ENCODE measurements around the gene ANKIB1. TPM values are rescaled to one million over a fixed set of nuclear protein-coding genes. Genes with fewer than 3 reads are reported as not detected.
A peak's percentile ranks its signal among the peaks of the same experiment; 100 is the strongest.

Gene ANKIB1
- total RNA-seq, 3 donors from 2014 or later (not counting 1 experiment from before 2014, with no cell fraction given): 70.6 to 90.2 (median 86.6) TPM

- peak within 1 kb of the TSS; percentile 90 to 98 for H3K27ac Mint-ChIP-seq
- peak within 1 kb of the TSS; percentile 93 for H3K4me3 Mint-ChIP-seq
- no peaks in the 10 kb centered on the region for H3K9me3 ChIP-seq (ENCODE audit: control insufficient read depth, insufficient read depth, low read length)
- H3K27me3 ChIP-seq (ENCODE audit: control insufficient read depth, insufficient read depth, low read length): no peaks in the 10 kb centered on the region
- TF ChIP-seq, protein P1, sequence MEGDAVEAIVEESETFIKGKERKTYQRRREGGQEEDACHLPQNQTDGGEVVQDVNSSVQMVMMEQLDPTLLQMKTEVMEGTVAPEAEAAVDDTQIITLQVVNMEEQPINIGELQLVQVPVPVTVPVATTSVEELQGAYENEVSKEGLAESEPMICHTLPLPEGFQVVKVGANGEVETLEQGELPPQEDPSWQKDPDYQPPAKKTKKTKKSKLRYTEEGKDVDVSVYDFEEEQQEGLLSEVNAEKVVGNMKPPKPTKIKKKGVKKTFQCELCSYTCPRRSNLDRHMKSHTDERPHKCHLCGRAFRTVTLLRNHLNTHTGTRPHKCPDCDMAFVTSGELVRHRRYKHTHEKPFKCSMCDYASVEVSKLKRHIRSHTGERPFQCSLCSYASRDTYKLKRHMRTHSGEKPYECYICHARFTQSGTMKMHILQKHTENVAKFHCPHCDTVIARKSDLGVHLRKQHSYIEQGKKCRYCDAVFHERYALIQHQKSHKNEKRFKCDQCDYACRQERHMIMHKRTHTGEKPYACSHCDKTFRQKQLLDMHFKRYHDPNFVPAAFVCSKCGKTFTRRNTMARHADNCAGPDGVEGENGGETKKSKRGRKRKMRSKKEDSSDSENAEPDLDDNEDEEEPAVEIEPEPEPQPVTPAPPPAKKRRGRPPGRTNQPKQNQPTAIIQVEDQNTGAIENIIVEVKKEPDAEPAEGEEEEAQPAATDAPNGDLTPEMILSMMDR (IDR thresholded peaks at IDR 0.05): peak; percentile 29
- H3K4me3 ChIP-seq (ENCODE audit: low read length): peak within 1 kb of the TSS; percentile 92
- intact Hi-C loops (cut with micrococcal nuclease): loop anchor here (1.0 to 10.0 kb wide), 10 partner anchors 23 to 1990 kb away; partner anchors contain the start of genes AKAP9, ANKIB1, CYP51A1 and KRIT1
- H3K4me1 Mint-ChIP-seq: peaks cover 6 to 9% of the 10 kb centered on the region in 2 donors
- WGBS (ENCODE audit: insufficient coverage): under 1% methylated on average over 87 of the region's 87 CpGs
- DNase-seq (peak; percentile 80 to 91), ATAC-seq (peak; percentile 84 to 94 (median 89))
- peak within 1 kb of the TSS; percentile 97 for H3K27ac ChIP-seq (ENCODE audit: low read length)
- H3K36me3 ChIP-seq (ENCODE audit: control insufficient read depth, insufficient read depth, low read length): peaks cover 27% of the 10 kb centered on the region
- H3K9me3 Mint-ChIP-seq: no peaks in the 10 kb centered on the region
- H3K4me1 ChIP-seq (ENCODE audit: control insufficient read depth, insufficient read depth, low read length): peaks cover 6% of the 10 kb centered on the region
- H3K36me3 Mint-ChIP-seq: peaks cover 7% of the 10 kb centered on the region
- H3K27me3 Mint-ChIP-seq (ENCODE audit: low read depth in 2 of 2): no peaks in the 10 kb centered on the region
Measured at GRCh38 chr7:92447345-92448204, 201.8 kb downstream of the ANKIB1 start, which contains the start of gene GATAD1. GATAD1 (plus strand) TSS chr7:92447482; CDS start chr7:92447730, 248 bp downstream.

DNA sequence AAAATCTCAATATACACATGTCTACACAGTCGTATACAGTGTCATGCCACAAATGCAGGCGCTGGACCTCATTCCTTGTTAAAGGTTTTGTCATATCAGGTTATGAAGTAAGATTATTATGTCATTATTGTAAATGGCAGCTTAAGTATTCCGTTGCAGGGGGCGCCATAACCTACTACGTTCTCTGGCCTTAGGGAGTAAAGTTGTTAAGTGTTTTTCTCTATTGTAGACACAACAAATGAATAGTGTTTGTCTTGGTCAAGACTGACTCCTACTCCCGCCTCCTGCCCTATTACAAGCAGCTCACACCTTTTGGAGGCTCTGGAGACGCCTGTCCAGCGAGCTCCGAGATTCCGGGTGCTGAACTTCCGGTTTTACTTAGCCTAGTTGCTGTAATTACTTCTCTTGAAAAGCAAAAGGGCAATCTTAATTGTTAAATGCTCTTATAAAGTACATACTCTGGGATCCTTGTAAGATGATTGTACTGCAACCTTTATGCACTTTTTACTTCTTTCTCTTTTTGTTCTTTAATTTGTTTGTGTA lies 202.5 kb downstream of the ANKIB1 start:
- peaks cover 9% of the 10 kb centered on the region in 2 donors for H3K4me1 Mint-ChIP-seq
- H3K27me3 ChIP-seq (ENCODE audit: control insufficient read depth, insufficient read depth, low read length): no peaks in the 10 kb centered on the region
- TF ChIP-seq, protein P1 (IDR thresholded peaks at IDR 0.05): peak; percentile 31
- H3K9me3 ChIP-seq (ENCODE audit: control insufficient read depth, insufficient read depth, low read length): no peaks in the 10 kb centered on the region
- 0% methylated on average over 11 of the region's 11 CpGs for WGBS (ENCODE audit: insufficient coverage)
- peaks cover 7% of the 10 kb centered on the region for H3K36me3 Mint-ChIP-seq
- ATAC-seq (peak; percentile 56 to 59 (median 57)), DNase-seq (peak; percentile 44 to 84)
- peak overlapping the region; percentile 93 for H3K4me3 Mint-ChIP-seq
- intact Hi-C loops (cut with micrococcal nuclease): loop anchor here (1.0 to 10.0 kb wide), 7 partner anchors 80 to 1991 kb away; partner anchors contain the start of genes AKAP9, CYP51A1, MTERF1 and PEX1
- H3K27me3 Mint-ChIP-seq (ENCODE audit: low read depth in 2 of 2): no peaks in the 10 kb centered on the region
- peak overlapping the region; percentile 92 for H3K4me3 ChIP-seq (ENCODE audit: low read length)
- no peaks in the 10 kb centered on the region for H3K9me3 Mint-ChIP-seq
- peak overlapping the region; percentile 90 to 98 for H3K27ac Mint-ChIP-seq
- H3K4me1 ChIP-seq (ENCODE audit: control insufficient read depth, insufficient read depth, low read length): peaks cover 6% of the 10 kb centered on the region
- H3K27ac ChIP-seq (ENCODE audit: low read length): peak overlapping the region; percentile 97
- peaks cover 34% of the 10 kb centered on the region for H3K36me3 ChIP-seq (ENCODE audit: control insufficient read depth, insufficient read depth, low read length)

Other genes with a start within 250 kb of the ANKIB1 start
- gene CYP51A1, start 111.5 kb upstream of the ANKIB1 start, total RNA-seq: 10 to 100 TPM; 37.2 to 53.0 (median 49.3) TPM
- not detected for gene LRRD1, start 66.8 kb upstream of the ANKIB1 start, total RNA-seq
- 10 to 100 TPM; 55.4 to 76.7 (median 62.6) TPM for gene KRIT1, start 60 bp upstream of the ANKIB1 start, total RNA-seq
- gene GATAD1, start 201.5 kb downstream of the ANKIB1 start, total RNA-seq: 10 to 100 TPM; 32.5 to 43.3 (median 35.0) TPM
- not detected for gene ERVW-1, start 232.0 kb downstream of the ANKIB1 start, total RNA-seq